GM19324 (cell line): ENCODE results near the gene SUFU.
"Not testable (repeated sequence)": the region's sequence is repeated elsewhere in the genome, so short reads cannot be mapped to it uniquely, and the experiment has no call there.

Experiments used
- ATAC-seq: cut with Tn5 transposase; IDR thresholded peaks from one replicate; pipeline ENCODE4 v1.9.1; 2021; ENCODE audit warnings: mild to moderate bottlenecking, moderate library complexity; ENCODE audit not compliant: unreplicated experiment, low FRiP score

The SUFU gene

DNA sequence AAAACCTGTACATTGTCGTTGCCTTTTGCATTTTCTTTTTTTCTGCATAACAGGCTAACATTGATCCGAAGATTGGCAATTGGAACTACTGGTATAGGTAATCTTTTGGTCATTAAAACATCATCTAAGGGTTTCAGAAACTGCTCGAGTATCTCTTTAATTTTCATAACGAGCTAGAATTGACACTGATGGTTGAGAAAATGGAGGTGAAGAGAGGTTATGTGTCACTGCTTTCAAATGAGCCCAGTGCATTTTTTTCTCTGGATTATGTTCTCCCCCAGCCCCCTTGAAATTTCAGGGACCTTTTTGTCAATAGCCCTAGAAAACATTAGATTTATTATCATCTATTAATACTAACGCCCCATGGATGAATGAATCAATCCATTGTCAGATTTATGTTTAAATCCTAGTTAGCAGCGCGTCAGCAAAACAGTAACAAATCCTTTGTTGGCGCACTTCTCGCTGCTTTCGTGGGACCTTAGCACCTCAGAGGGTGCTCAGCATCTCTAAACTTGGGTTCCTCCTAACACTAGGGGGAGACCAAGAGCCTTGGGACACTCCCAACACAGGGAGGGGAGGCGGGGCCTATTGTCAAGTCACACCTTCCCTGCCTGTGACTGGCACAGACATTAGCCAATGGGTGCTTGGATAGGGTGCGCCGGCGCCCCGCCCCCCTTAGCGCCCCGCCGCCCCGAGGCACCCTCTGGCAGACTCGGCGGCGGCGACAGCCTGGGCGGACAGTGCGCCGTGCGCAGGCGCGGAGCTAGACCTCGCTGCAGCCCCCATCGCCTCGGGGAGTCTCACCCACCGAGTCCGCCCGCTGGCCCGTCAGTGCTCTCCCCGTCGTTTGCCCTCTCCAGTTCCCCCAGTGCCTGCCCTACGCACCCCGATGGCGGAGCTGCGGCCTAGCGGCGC is at the start of gene SUFU:
Gene SUFU (plus strand): TSS at position 709 of the 915 bp plus-strand sequence. CDS start 181 bp downstream, at position 890.
- ATAC-seq, result peak; percentile 66

DNA sequence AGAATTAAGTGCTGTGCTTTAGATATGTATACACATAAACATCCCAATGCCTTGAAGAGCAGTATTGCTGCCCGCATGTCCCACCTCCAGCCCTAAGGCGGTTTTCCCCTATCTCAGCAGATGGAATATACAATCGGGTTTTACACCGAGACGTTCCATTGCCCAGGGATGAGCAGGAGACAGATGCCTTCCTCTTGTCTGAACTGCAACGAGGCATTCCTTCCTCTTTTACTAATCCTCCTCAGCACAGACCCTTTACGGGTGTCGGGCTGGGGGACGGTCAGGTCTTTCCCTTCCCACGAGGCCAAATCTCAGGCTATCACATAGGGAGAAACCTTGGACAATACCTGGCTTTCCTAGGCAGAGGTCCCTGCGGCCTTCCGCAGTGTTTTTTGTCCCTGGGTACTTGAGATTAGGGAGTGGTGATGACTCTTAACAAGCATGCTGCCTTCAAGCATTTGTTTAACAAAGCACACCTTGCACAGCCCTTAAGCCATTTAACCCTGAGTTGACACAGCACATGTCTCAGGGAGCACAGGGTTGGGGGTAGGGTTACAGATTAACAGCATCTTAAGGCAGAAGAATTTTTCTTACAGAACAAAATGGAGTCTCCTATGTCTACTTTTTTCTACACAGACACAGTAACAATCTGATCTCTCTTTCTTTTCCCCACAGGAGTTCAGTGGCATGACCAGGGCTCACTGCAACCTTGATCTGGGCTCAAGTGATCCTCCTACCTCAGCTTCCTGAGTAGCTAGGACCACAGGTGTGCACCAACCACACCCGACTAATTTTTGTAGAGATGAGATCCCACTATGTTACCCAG is 48.9 kb upstream of the SUFU start:
- ATAC-seq, result not testable (repeated sequence)

DNA sequence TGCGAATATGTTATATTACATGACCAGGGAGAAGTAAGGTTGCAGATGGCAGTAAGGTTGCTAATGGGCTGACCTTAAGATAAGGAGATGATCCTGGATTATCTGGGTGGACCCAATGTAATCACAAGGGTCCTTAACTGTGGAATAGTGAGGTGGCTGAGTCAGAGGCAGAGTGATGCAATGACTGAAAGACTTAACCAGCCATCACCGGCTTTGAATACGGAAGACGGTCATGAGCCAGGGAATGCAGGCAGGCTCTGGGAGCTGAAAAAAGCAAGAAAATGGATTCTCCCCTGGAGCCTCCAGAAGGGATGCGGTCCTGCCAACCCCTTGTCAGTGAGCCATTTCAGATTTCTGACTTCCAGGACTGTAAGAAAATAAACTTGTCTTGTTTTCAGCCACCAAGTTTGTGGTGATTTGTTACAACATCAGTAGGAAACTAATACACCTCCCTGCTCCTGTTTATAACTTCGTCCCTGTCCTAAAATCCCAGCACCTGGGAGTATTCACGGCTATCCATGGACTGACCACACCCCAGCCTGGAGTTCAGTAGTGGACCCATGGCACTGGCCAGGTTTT is 47.8 kb upstream of the SUFU start:
- no peak for ATAC-seq

DNA sequence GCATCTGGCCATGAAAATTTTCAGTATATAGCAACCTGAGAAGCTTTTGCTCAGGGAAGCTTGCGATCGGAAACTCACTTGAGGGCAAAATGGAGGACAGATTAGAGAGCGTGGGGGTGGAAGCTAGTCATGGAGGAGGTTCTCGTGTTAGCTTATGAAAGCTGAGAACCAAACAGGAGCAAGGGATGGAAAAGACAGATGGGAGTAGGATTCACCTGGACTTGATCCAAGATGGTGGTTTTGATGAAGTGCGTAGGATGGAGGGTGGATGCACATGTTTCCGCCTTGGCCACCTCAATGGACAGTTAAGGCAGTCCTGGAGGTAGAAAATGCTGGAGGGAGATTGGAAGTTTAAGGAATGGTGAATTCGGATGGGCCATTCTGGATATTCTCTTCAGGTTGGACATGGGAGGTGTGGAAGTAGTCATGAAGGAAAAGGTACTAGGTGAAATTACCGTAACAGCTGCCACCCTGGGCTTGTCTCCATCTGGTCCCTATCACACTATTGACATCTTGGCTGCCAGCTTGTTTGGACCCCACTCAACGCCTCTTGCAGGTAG is 46.1 kb upstream of the SUFU start:
- ATAC-seq, result no peak

DNA sequence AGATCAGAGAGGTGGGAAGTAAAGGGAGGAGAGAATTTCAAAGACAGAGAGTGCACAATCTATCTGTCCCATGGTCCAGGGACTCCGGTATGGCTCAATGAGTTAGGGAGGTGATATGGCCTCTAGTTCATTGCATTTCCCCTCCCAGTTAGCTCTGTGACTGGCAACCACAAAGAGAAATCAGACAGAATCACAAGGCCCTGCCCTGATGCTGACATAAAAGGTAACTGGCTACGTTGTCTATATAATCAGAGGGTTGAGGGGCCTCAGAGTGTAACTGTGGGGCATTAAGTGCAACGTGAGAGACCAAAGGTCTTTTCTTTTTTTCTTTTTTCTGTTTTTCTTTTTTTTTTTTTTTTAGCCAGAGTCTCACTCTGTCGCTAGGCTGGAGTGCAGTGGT is 45.1 kb upstream of the SUFU start:
- ATAC-seq, result no peak

- ATAC-seq, result peak; percentile 23
Observed at GRCh38 chr10:102460836-102461186, 43.0 kb upstream of the SUFU start.

DNA sequence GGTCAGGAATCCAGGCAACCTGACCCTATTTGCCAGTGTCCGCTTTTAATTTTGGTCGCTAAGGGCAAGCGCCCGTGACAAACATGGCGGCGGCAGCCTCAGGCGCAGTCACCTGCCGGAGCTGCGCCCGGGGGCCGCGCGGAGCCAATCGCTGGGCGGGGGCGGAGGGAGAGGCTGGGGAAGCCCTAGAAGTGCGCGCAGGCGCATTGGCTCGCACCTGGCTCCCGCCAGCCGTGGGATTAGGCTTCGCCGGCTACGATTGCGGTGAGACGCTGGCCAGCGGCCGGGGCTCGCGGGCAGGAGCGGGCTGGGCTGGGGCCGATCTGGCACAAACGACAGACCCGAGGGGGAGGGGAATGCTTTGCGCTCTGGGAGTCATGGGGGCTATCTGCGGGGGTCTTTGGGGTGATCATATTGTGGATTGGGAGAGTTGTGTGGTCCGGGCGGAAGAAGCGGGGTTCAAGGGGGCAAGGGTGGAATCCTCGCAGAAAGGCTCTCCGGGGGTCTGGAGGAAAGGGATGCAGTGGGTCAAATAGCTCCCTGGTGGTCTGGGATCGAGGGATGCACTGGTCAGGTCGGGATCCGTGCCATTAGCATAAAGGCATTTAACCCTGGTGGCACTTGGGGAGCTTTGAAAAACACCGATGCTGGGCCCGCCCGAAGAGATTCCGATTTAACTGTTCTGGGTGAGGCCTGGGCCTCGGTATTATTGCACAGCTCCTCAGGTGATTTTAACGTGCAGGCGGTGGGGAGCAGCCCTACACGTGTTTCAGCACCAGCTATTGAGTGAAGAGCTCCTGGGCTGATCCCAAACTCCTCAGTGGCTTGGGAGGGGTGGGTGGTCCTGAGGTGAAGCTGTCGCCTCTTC is 42.4 kb upstream of the SUFU start:
- peak; percentile 88 for ATAC-seq

DNA sequence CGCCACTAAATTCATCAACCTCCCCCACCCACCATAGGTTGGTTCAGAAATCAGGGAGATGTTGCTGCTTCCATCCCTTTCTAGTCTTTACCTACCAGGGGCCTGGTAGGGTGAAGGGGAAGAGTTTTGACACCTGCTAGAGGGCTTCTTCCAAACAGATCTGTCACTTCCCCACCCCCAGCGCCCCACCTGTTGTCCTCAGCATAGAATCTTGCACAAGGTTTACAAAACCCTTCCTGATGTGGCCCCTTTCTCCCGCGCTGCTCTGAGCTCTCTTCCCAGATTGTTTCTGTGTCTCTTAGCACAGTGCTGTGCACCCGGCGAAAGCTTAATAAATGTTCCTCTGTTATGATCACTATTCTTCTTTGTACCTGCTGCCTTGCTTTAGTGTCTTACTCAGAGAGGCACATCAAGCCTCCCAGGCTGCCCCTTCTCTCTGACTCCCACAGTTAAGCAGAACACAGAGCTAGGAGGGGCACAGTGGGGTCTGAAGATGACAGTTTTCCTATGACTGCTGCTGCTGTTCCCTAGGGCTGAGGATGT is 41.2 kb upstream of the SUFU start:
- no peak for ATAC-seq

DNA sequence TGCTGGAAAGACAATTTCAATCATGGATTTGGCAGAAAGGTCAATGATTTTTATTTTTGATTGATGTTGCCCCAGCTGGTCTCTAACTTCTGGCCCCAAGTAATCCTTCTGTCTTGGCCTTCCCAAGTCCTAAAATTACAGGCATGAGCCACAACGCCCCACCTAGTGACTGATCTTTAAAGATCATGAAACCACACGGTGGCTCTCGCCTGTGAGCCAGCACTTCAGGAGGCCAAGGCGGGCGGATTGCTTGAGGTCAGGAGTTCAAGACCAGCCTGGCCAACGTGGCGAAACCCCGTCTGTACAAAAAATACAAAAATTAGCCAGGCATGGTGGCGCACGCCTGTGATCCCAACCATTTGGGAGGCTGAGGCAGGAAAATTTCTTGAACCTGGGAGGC is 39.8 kb upstream of the SUFU start:
- ATAC-seq, result no peak

DNA sequence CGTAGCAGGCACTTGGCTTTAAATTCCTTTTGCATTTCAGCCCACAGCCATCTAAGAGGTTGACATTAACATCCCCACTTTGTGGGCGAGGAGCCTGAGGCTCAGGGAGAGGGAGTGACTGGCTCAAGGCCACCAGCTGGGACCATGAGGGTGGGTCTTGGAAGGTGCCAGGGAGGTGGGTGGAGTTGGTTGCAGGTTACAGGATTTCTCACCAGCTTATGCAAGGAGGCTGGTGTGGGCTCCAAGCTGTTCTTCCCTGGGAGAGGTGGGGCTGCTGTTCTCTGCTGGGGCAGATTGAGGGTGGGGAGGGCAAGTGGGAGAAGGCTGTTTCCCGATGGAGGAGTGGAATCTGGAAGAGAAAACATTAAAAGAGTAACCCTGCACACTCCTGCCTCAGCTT is 38.3 kb upstream of the SUFU start:
- no peak for ATAC-seq

- no peak for ATAC-seq
Observed at GRCh38 chr10:102467318-102467717, 36.5 kb upstream of the SUFU start.

DNA sequence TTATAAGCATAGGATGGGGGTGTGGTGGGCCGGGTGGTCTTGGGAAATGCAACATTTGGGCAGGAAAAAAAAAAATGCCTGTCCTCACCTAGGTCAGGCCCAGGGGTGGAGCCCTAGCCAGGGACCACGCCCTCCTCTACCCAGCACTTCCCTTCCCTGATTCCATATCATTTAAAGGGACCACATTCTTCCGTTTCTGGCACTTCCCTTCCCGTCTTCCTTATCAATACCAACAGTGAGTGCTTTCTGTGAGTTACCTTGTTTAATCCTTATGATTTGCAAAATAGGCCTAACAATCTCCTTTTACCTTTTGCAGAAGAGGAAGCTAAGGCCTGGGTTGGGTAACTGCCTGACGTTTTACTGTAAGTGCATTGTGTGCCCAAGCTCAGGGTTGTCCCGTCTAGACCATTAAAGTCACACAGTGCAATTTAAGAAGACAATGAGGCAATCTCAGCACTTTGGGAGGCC is 35.8 kb upstream of the SUFU start:
- ATAC-seq, result no peak

DNA sequence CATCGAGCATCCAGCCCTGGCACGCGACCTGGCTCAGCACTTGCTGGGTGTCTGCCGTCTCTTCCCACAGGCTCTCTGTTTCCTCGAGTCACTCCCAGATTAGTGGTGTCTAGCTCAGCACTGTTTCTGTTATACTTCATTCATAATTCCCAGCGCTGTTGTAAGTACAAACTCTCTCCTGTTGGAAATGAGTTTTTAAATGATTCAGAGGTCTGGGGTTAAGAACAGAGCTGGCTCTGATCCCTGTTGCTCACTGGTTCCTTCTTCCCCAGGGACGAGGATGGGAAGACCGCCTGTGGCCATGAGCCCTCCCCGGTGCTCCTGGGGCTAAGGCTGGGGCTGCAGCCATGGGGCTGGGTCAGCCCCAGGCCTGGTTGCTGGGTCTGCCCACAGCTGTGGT is 35.1 kb upstream of the SUFU start:
- ATAC-seq, result no peak

DNA sequence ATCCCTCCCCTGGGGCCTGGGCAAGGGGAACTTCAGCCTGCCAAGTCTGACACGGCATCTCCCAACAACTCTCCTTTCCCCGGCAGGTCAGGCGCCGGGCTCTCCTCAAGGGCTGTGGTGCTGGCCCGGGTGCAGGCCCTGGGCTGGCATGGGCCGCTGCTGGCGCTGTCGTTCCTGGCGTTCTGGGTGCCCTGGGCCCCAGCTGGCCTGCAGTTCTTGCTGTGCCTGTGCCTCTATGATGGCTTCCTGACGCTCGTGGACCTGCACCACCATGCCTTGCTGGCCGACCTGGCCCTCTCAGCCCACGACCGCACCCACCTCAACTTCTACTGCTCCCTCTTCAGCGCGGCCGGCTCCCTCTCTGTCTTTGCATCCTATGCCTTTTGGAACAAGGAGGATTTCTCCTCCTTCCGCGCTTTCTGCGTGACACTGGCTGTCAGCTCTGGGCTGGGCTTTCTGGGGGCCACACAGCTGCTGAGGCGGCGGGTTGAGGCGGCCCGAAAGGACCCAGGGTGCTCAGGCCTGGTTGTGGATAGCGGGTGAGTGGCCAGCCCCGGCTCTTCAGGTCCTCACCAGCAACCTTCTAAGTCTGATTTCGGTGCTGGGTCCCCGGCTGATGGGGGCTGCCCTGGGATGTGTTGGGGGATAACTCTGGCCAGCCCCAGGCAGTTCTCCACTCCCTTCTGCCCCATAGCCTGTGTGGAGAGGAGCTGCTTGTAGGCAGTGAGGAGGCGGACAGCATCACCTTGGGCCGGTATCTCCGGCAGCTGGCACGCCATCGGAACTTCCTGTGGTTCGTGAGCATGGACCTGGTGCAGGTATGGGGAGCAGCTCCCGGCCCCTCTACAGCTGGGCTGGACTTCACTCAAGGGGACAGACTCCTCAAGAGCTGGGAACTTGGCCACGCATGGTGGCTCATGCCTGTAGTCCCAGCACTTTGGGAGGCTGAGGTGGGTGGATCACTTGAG is 32.9 kb upstream of the SUFU start:
- no peak for ATAC-seq

- ATAC-seq, result no peak
Observed at GRCh38 chr10:102473445-102474331, 30.1 kb upstream of the SUFU start.

DNA sequence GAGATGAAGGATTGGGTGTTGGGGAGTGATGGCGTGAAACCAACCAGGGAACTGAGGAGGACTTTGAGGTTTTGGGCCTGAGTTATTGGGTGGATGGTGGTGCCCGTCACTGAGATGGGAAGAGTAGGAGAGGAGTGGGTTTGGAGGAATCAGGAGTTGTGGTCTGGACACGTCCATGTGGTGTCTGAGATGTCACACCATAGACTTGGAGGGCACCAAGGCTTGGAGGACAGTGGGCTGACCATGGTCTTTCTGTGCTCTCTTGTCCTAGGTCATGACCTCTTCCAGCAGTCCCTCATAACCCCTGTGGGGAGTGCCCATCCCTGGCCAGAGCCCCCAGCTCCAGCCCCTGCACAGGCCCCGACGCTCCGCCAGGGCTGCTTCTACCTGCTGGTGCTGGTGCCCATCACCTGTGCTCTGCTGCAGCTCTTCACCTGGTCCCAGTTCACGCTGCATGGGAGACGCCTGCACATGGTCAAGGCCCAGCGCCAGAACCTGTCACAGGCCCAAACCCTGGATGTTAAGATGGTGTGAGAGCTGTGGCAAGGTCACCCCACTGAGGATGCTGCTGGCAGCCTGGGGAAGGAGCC is 28.2 kb upstream of the SUFU start:
- no peak for ATAC-seq

DNA sequence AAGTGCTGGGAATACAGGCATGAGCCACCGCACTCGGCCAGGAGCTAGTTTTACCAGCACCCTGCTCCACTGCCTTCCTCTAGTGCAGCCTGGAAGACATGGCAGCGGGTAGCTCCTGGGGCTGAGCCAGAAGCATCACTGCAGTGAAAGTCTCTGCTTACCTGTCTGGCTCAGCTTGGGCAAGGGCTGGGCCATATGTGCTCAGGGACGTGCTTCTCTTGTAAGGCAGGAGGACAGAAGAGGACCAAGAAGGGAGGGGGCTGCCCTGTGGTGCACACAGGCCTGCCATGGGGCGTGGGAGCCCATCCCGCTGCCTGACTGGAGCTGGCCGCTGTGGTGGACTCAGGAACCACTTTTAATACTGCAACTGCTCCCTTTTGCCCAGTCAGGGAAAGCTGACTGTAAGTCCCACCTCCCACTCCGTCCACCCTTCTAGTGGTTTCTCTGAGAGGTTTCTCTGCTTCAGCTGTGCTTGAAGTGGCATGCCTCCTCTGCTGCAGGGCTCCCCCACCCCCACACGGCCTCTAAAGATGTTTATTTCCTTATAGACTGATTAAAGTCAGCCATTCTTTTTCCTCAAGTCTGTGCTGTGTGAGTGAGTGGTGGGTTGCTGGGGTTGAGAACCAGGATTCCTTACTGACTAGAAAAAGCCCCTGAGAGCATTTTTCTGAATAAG is 27.2 kb upstream of the SUFU start:
- no peak for ATAC-seq
